GM23248 (cell line): ENCODE results near the gene GMEB2.

ENCODE experiments used
- EZH2 ChIP-seq: fragments of 200-600 bp; sonication (generic); IDR thresholded peaks from 2 replicates; pipeline ENCODE4 v1.6.1; 2018; ENCODE audit warnings: antibody characterized with exemption, mild to moderate bottlenecking; ENCODE audit not compliant: insufficient read depth, poor library complexity, severe bottlenecking
- EZH2phosphoT487 ChIP-seq: fragments of 200-600 bp; sonication (generic); IDR thresholded peaks from 2 replicates; pipeline ENCODE4 v1.6.1; 2018; ENCODE audit warnings: antibody characterized with exemption, moderate library complexity, mild to moderate bottlenecking, low read depth; ENCODE audit not compliant: insufficient read depth

GRCh38 chr20:63618291-63618980, 8.5 kb downstream of the GMEB2 start:
- TF ChIP-seq EZH2phosphoT487 = no peak
- TF ChIP-seq EZH2 = no peak
